Uterus (tissue), 4 donors: Measurements from ENCODE around the gene FAM168B. TPM values are rescaled to one million over a fixed set of nuclear protein-coding genes. Genes with fewer than 3 reads are reported as not detected.

ENCODE experiments used
- DNase-seq, 2 donors: peaks; one replicate each; pipeline ENCODE4 v3.0.0-alpha.2; 2019 to 2020
- H3K27ac ChIP-seq, 2 donors: fragments of 200-600 bp; sonication (generic); 1 replicate in 1 of 2; 2 replicates in 1 of 2; pipeline ENCODE4 v1.5.1; 2016 to 2018
- H3K27me3 ChIP-seq, 2 donors: fragments of 200-600 bp; sonication (generic); one replicate each; pipeline ENCODE4 v1.5.1; 2018 to 2019; ENCODE audit warnings: control low read depth in 1 of 2
- H3K36me3 ChIP-seq, 2 donors: fragments of 200-600 bp; sonication (generic); one replicate each; pipeline ENCODE4 v1.5.1; 2019; ENCODE audit warnings: control low read depth in 1 of 2
- H3K4me1 ChIP-seq, 2 donors: fragments of 200-600 bp; sonication (generic); one replicate each; pipeline ENCODE4 v1.5.1; 2018 to 2019; ENCODE audit warnings: control low read depth in 1 of 2
- H3K4me3 ChIP-seq, 2 donors: fragments of 200-600 bp; sonication (generic); 1 replicate in 1 of 2; 2 replicates in 1 of 2; pipeline ENCODE4 v1.5.1; 2018 to 2019; ENCODE audit warnings: mild to moderate bottlenecking in 1 of 2
- H3K9me3 ChIP-seq, 2 donors: fragments of 200-600 bp; sonication (generic); one replicate each; pipeline ENCODE4 v1.5.1; 2019; ENCODE audit warnings: control low read depth in 1 of 2
- POLR2A ChIP-seq, 2 donors: fragments of 450-650 bp; IDR thresholded peaks; one replicate each; pipeline ENCODE4 v1.6.1; 2016; ENCODE audit warnings: antibody characterized with exemption in 2 of 2, mild to moderate bottlenecking in 1 of 2, moderate library complexity in 1 of 2
- intact Hi-C: fragments of 100-400 bp; cut with DNase I; formaldehyde crosslinking; loops from one replicate; pipeline ENCODE4 v1.15.1; 2023; ENCODE audit warnings: low total_unique reads
- total RNA-seq, 4 donors: library from RNA; depleted of rRNA in 3 of 4; stranded (reverse); fragments of >200 nt in 3 of 4; gene quantifications; one replicate each; pipeline versions ENCODE4 v1.1.0 to v1.2.4, GENCODE V29; 2014 to 2023
- TF ChIP-seq, protein P1 (sequence below), 4 experiments: fragments of 200-600 bp in 2 of 4; fragments of 450-650 bp in 2 of 4; sonication (generic) in 2 of 4; IDR thresholded peaks; one replicate each; pipeline ENCODE4 v1.5.1; 2016 to 2019; ENCODE audit warnings: antibody characterized with exemption in 4 of 4, mild to moderate bottlenecking in 2 of 4, moderate library complexity in 1 of 4
- donor health status: DM: yes; HTN: yes; CAD: no.

The FAM168B gene
- total RNA-seq, 4 donors from 2014 or later: 50.0 to 194 (median 104) TPM

DNA sequence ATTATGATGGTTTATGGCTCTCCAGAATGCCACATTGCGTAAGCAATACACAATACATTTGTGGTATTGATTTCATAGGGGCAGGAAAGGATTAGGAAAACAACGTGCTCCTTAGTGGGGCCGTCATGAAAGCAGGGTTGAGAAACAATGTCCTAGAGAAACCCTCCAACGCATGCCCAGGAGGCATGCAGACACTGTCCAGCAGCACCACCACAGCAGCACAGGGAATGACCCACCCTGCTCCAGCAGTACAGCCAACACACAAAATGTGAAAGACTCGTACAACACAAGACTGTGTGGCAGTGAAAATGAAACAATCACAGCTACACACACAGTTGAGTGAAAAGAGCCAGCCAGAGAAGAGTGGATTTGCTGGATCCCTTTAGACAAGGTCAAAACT lies 66.3 kb downstream of the FAM168B start:
- Histone ChIP-seq H3K4me1 (no peaks in the 10 kb centered on the region), H3K27me3 (no peaks in the 10 kb centered on the region), H3K36me3 (no peaks in the 10 kb centered on the region), H3K4me3 (no peak overlapping the region), H3K9me3 (no peaks in the 10 kb centered on the region), H3K27ac (no peak overlapping the region)
- DNase-seq: no peak
- TF ChIP-seq, protein P1, sequence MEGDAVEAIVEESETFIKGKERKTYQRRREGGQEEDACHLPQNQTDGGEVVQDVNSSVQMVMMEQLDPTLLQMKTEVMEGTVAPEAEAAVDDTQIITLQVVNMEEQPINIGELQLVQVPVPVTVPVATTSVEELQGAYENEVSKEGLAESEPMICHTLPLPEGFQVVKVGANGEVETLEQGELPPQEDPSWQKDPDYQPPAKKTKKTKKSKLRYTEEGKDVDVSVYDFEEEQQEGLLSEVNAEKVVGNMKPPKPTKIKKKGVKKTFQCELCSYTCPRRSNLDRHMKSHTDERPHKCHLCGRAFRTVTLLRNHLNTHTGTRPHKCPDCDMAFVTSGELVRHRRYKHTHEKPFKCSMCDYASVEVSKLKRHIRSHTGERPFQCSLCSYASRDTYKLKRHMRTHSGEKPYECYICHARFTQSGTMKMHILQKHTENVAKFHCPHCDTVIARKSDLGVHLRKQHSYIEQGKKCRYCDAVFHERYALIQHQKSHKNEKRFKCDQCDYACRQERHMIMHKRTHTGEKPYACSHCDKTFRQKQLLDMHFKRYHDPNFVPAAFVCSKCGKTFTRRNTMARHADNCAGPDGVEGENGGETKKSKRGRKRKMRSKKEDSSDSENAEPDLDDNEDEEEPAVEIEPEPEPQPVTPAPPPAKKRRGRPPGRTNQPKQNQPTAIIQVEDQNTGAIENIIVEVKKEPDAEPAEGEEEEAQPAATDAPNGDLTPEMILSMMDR (IDR thresholded peaks at IDR 0.05): no peak
- no peak for TF ChIP-seq POLR2A (IDR thresholded peaks at IDR 0.05)
- intact Hi-C loops: no loop called here

DNA sequence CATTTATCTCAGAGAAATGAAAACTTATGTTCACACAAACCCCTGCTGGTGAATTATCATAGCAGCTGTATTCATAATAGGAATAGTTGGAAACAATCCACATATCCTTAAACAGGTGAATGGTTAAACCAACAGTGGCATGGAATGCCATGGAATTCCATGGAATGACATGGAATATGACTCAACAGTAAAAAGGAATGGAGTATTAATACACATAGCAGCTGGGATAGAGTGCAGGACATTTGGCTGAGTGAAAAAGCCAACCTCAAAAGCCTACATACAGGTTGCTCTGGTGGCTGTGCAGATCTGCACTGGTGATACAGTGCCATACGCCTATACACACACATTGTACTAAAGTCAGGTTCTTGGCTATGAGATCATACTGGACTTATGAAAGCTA lies 69.5 kb downstream of the FAM168B start:
- Histone ChIP-seq H3K27me3 (no peaks in the 10 kb centered on the region), H3K4me1 (no peaks in the 10 kb centered on the region), H3K9me3 (no peaks in the 10 kb centered on the region), H3K27ac (no peak overlapping the region), H3K36me3 (no peaks in the 10 kb centered on the region), H3K4me3 (no peak overlapping the region)
- intact Hi-C loops: no loop called here
- TF ChIP-seq, protein P1 (IDR thresholded peaks at IDR 0.05): no peak
- no peak for TF ChIP-seq POLR2A (IDR thresholded peaks at IDR 0.05)
- DNase-seq: no peak

DNA sequence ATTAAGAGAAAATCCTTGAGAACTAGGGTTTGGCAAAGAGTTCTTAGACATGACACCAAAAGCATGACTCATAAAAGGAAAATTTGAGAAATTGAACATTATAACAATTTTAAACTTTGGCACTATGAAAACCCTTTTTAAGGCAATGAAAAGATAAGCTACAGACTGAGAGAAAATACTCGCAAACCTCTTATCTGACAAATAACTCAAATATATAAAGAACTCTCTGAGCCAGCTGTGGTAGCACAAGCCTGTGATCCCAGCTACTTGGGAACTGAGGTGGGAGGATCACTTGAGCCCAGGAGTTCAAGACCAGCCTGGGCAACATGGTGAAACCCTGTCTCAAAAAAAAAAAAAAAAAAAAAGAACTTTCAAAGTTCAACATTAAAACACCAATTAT lies 70.5 kb downstream of the FAM168B start:
- intact Hi-C loops: no loop called here
- H3K36me3 ChIP-seq: no peaks in the 10 kb centered on the region

DNA sequence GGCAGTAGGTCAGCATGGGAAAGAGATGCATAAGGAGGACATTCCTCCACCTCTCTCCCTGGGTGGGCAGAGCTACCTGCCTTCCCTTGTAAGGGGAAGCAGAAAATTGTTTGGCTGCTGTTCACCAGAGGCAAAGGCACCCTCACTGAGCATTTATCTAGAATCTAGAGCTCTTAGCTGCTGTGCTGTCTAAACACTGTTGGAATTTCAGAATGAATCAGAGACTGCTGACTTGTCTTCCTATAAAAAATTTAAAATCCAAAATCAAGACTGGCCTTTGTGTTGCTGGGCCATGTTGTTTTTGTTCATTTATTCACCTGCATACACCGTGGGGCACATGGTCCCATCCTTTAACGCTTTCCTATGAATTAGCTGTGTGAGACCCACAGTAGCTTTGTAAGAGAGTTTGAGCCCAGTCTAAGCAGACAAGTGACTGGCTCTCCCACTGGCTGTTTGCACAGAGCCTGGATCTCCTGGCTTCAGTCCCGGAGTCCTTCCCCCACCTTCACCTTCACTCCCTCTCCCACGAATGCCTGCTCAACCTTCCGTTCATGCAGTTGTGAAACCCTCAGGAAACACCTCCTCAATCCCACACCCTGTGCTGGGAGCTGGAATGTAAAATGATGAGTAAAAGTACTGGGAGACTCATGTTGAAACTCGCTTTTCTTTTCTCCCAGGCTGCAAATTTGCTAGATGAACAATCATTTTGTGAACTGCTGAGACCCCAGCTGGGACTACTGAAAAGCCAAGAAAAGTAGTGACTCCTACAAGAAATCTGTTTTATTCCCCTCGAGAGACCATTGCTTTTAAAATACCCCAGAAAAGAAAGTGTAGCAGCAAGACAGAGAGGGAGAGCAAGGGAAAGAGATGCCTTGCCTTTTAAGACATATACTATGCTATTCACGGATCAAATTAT lies 76.2 kb downstream of the FAM168B start:
- no peak for DNase-seq
- no peak for TF ChIP-seq POLR2A (IDR thresholded peaks at IDR 0.05)
- Histone ChIP-seq H3K4me1 (no peaks in the 10 kb centered on the region), H3K36me3 (no peaks in the 10 kb centered on the region), H3K9me3 (no peaks in the 10 kb centered on the region), H3K27ac (no peak overlapping the region), H3K4me3 (no peak overlapping the region), H3K27me3 (no peaks in the 10 kb centered on the region)
- intact Hi-C loops: no loop called here

More for the DNA sequence above, 70.5 kb downstream of the FAM168B start:
- DNase-seq: no peak
- no peak overlapping the region for H3K4me3 ChIP-seq
- TF ChIP-seq, protein P1 (IDR thresholded peaks at IDR 0.05): no peak
- no peaks in the 10 kb centered on the region for H3K9me3 ChIP-seq
- no peaks in the 10 kb centered on the region for H3K4me1 ChIP-seq
- no peak overlapping the region for H3K27ac ChIP-seq
- no peaks in the 10 kb centered on the region for H3K27me3 ChIP-seq

DNA sequence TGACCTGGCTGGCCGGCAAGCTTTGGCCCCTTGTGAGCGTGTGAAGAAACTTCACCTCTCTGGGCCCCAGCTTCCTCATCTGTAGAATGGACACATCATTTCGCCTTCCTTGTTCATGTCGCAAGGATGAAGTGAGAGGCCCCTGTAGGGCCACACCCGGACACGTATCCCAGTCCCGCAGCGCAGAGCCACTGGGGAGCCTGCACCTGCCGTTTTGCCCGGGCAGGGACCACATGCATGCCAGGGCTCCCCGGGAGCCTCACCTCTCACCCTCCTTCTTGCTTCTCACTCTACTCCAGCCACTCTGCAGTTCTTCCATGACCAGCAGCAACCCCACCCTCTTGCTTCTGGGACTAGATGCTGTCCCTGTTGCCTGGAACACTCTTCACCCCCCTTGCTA lies 77.5 kb downstream of the FAM168B start:
- Histone ChIP-seq H3K4me3 (no peak overlapping the region), H3K27me3 (no peaks in the 10 kb centered on the region), H3K36me3 (no peaks in the 10 kb centered on the region), H3K27ac (no peak overlapping the region), H3K9me3 (no peaks in the 10 kb centered on the region), H3K4me1 (no peaks in the 10 kb centered on the region)
- intact Hi-C loops: no loop called here
- TF ChIP-seq, protein P1 (IDR thresholded peaks at IDR 0.05): no peak
- no peak for TF ChIP-seq POLR2A (IDR thresholded peaks at IDR 0.05)
- DNase-seq: no peak
